22Rv1 (cell line): ENCODE results near the gene STAT6.

ENCODE experiments used
- H3K27ac ChIP-seq: fragments of 450-650 bp; 2 replicates; pipeline ENCODE4 v1.5.1; 2017
- CTCF ChIP-seq: fragments of 450-650 bp; IDR thresholded peaks from 2 replicates; pipeline ENCODE4 v1.5.1; 2017; ENCODE audit warnings: mild to moderate bottlenecking
- ZFX ChIP-seq: fragments of 450-650 bp; IDR thresholded peaks from 2 replicates; pipeline ENCODE4 v1.6.1; 2017; ENCODE audit warnings: antibody characterized with exemption, borderline replicate concordance

Gene STAT6

GRCh38 chr12:57096748-57097553, 14.2 kb downstream of the STAT6 start:
- TF ChIP-seq CTCF (no peak), ZFX (no peak)
- peak overlapping the region; percentile 47 for H3K27ac ChIP-seq

- TF ChIP-seq CTCF = no peak
- no peak for TF ChIP-seq ZFX
- H3K27ac ChIP-seq = peak overlapping the region; percentile 47
Measured at GRCh38 chr12:57096099-57096572, 15.0 kb downstream of the STAT6 start.

GRCh38 chr12:57095440-57095839, 15.7 kb downstream of the STAT6 start:
- TF ChIP-seq ZFX = no peak
- no peak for TF ChIP-seq CTCF
- H3K27ac ChIP-seq = peak overlapping the region; percentile 47

- peak overlapping the region; percentile 47 for H3K27ac ChIP-seq
- TF ChIP-seq CTCF (no peak), ZFX (no peak)
Measured at GRCh38 chr12:57094208-57095160, 16.7 kb downstream of the STAT6 start.

- TF ChIP-seq ZFX (no peak), CTCF (peak; percentile 87)
- peak overlapping the region; percentile 47; the same call in 1 of the 2 replicates for H3K27ac ChIP-seq
Measured at GRCh38 chr12:57093415-57094207, 17.6 kb downstream of the STAT6 start.

GRCh38 chr12:57092876-57093414, 18.2 kb downstream of the STAT6 start:
- TF ChIP-seq CTCF = no peak
- no peak for TF ChIP-seq ZFX
- H3K27ac ChIP-seq = peak overlapping the region; percentile 97; the same call in 1 of the 2 replicates
